GM12878 (cell line): ENCODE measurements around the gene TLE7. TPM values are rescaled to one million over a fixed set of nuclear protein-coding genes. Genes with fewer than 3 reads are reported as not detected.

Experiments
- ATAC-seq: fragments of 200-7000 bp; cut with Tn5 transposase; 3 replicates; pipeline ENCODE4 v1.9.1; 2020; ENCODE audit warnings: mild to moderate bottlenecking, moderate library complexity
- BruUV-seq: library from RNA; stranded (reverse); fragments of 400-500 nt; replicated peaks from 2 replicates; lab custom pipeline; 2021; lab: Mats Ljungman, UMichigan
- CTCF ChIA-PET: fragments of 300-600 bp; sonication (Branson Sonifier 250); formaldehyde crosslinking; extraction: SDS; loops from one replicate; lab custom pipeline; 2021; ENCODE audit warnings: inconsistent platforms; lab: Yijun Ruan, JAX
- POLR2A ChIA-PET: fragments of 350-600 bp; formaldehyde crosslinking; extraction: SDS; loops from one replicate; lab custom pipeline; 2021; ENCODE audit warnings: inconsistent platforms; lab: Charles Lee
- RAD21 ChIA-PET: fragments of 300-600 bp; sonication (Branson Sonifier 250); formaldehyde crosslinking; loops from one replicate; lab custom pipeline; 2023; ENCODE audit warnings: antibody characterized with exemption; ENCODE audit not compliant: unreplicated experiment; lab: Charles Lee
- SMC1A ChIA-PET: fragments of 300-600 bp; sonication (Branson Sonifier 250); formaldehyde crosslinking; loops from one replicate; lab custom pipeline; 2023; ENCODE audit not compliant: unreplicated experiment, uncharacterized antibody; lab: Charles Lee
- DNase-seq: peaks from one replicate; pipeline ENCODE4 v3.0.0-alpha.2; 2011; ENCODE audit warnings: low read depth, low spot score
- FAIRE-seq: peaks from 3 replicates; lab custom pipeline; 2011; peaks lifted over from hg19 to GRCh38; lab: Jason Lieb, UNC
- H2AFZ ChIP-seq: 2 replicates; pipeline ENCODE4 v1.6.0; 2011; ENCODE audit warnings: low read depth, low read length, control low read depth; ENCODE audit not compliant: control insufficient read depth
- H3K27ac ChIP-seq: 2 replicates; pipeline ENCODE4 v1.5.1; 2011; ENCODE audit warnings: control low read depth; ENCODE audit not compliant: control insufficient read depth, insufficient read depth
- H3K27me3 ChIP-seq, 2 experiments: replicated peaks in 1 of 2; 2 replicates each; pipeline versions ENCODE4 v1.6.0 to v1.6.1; 2011; ENCODE audit warnings: low read length in 1 of 2; ENCODE audit not compliant: control insufficient read depth in 2 of 2, insufficient read depth in 2 of 2
- H3K36me3 ChIP-seq, 2 experiments: 2 replicates each; pipeline ENCODE4 v1.5.1; 2011; ENCODE audit warnings: low read length in 1 of 2; ENCODE audit not compliant: control insufficient read depth in 2 of 2, insufficient read depth in 2 of 2
- H3K4me1 ChIP-seq: 2 replicates; pipeline ENCODE4 v1.6.1; 2011; ENCODE audit warnings: mild to moderate bottlenecking, low read length, moderate library complexity, mixed read lengths; ENCODE audit not compliant: control insufficient read depth, insufficient read depth
- H3K4me2 ChIP-seq: 2 replicates; pipeline ENCODE4 v1.6.0; 2011; ENCODE audit warnings: control low read depth; ENCODE audit not compliant: control insufficient read depth, insufficient read depth
- H3K4me3 ChIP-seq: fragments of 200-600 bp; sonication (generic); 2 replicates; pipeline ENCODE4 v1.5.1; 2016
- H3K79me2 ChIP-seq: 2 replicates; pipeline ENCODE4 v1.6.0; 2011; ENCODE audit warnings: low read length; ENCODE audit not compliant: control insufficient read depth, insufficient read depth
- H3K9ac ChIP-seq: 2 replicates; pipeline ENCODE4 v1.8.0; 2011; ENCODE audit warnings: low read length, control low read depth, mixed read lengths; ENCODE audit not compliant: control insufficient read depth, insufficient read depth
- H3K9me3 ChIP-seq: replicated peaks from 3 replicates; pipeline ENCODE4 v1.5.1; 2011; ENCODE audit warnings: mild to moderate bottlenecking, low read length; ENCODE audit not compliant: control insufficient read depth, insufficient read depth
- H4K20me1 ChIP-seq: 2 replicates; pipeline ENCODE4 v1.6.0; 2011; ENCODE audit not compliant: control insufficient read depth, insufficient read depth
- NR2F1 ChIP-seq: fragments of 450-650 bp; conservative IDR thresholded peaks from 2 replicates; pipeline ENCODE4 v1.6.1; 2017; ENCODE audit warnings: mild to moderate bottlenecking
- PRDM15 ChIP-seq: fragments of 450-650 bp; formaldehyde crosslinking; IDR thresholded peaks from 2 replicates; pipeline ENCODE4 v1.4.0; 2020; ENCODE audit warnings: mild to moderate bottlenecking, moderate library complexity
- RAD21 ChIP-seq: IDR thresholded peaks from 2 replicates; pipeline ENCODE4 v1.6.1; 2011; ENCODE audit warnings: mild to moderate bottlenecking, low read depth, low read length, moderate library complexity; ENCODE audit not compliant: insufficient read depth
- RFX5 ChIP-seq: IDR thresholded peaks from 2 replicates; pipeline ENCODE4 v1.6.1; 2011; ENCODE audit warnings: low read depth, low read length, improper control_type of control experiment
- SKIL ChIP-seq: fragments of 450-650 bp; IDR thresholded peaks from 2 replicates; pipeline ENCODE4 v1.6.1; 2017; ENCODE audit warnings: mild to moderate bottlenecking, low read depth, inconsistent platforms; ENCODE audit not compliant: poor library complexity, severe bottlenecking
- ZBTB40 ChIP-seq: fragments of 450-650 bp; IDR thresholded peaks from 2 replicates; pipeline ENCODE4 v1.6.1; 2016; ENCODE audit warnings: mild to moderate bottlenecking, moderate library complexity, borderline replicate concordance
- WGBS: methylation state at CpG from one replicate; pipeline ENCODE4 v1.1.6; 2016; ENCODE audit warnings: low lambda C conversion rate; ENCODE audit not compliant: insufficient replicate concordance, insufficient coverage; ENCODE audit errors: missing lambda C conversion rate; 5-methylcytosine and 5-hydroxymethylcytosine counted together
- in situ Hi-C: fragments of 300-500 bp; cut with MboI; formaldehyde crosslinking; loops from 9 replicates; pipeline ENCODE4 v1.14.3; 2018; ENCODE audit warnings: mixed read lengths
- intact Hi-C: fragments of 100-400 bp; cut with micrococcal nuclease; formaldehyde crosslinking; loops from one replicate; pipeline ENCODE4 v1.14.2; 2022; ENCODE audit not compliant: unreplicated experiment
- polyA plus RNA-seq, 11 experiments: library from polyadenylated mRNA; depleted of rRNA in 4 of 11; unstranded in 6 of 11; stranded (reverse) in 5 of 11; fragments of >200 nt; fragmentation: Nextera tagmentation in 4 of 11; fragmentation: Illumina TruSeq in 1 of 11; extraction: Ambion mirVana in 4 of 11; extraction: Trizol in 1 of 11; gene quantifications; 1 replicate in 1 of 11; 2 replicates in 10 of 11; pipeline versions ENCODE4 v1.2.1 to v1.2.3, GENCODE V29; 2011 to 2016; ENCODE audit warnings: inconsistent platforms in 2 of 11, missing spikeins in 2 of 11, low read depth in 1 of 11
- total RNA-seq, 4 experiments: library from RNA; depleted of rRNA in 3 of 4; stranded (reverse); fragments of >200 nt in 3 of 4; fragmentation: Illumina TruSeq in 1 of 4; extraction: Trizol in 1 of 4; gene quantifications; 2 replicates each; pipeline versions ENCODE4 v1.2.1 to v1.2.3, GENCODE V29; 2013 to 2021
- TF ChIP-seq, protein P1 (sequence below): fragments of 150-350 bp; IDR thresholded peaks from 2 replicates; pipeline ENCODE4 v1.6.1; 2016; ENCODE audit warnings: low read depth, low read length

The TLE7 gene
- total and polyA plus RNA-seq, 10 of the 15 experiments (the other 5 are each of a cell fraction or from before 2014, with no cell fraction given) = not detected

GRCh38 chr16:71421911-71422310, 19.9 kb downstream of the TLE7 start (continued):
- TF ChIP-seq, protein P1, sequence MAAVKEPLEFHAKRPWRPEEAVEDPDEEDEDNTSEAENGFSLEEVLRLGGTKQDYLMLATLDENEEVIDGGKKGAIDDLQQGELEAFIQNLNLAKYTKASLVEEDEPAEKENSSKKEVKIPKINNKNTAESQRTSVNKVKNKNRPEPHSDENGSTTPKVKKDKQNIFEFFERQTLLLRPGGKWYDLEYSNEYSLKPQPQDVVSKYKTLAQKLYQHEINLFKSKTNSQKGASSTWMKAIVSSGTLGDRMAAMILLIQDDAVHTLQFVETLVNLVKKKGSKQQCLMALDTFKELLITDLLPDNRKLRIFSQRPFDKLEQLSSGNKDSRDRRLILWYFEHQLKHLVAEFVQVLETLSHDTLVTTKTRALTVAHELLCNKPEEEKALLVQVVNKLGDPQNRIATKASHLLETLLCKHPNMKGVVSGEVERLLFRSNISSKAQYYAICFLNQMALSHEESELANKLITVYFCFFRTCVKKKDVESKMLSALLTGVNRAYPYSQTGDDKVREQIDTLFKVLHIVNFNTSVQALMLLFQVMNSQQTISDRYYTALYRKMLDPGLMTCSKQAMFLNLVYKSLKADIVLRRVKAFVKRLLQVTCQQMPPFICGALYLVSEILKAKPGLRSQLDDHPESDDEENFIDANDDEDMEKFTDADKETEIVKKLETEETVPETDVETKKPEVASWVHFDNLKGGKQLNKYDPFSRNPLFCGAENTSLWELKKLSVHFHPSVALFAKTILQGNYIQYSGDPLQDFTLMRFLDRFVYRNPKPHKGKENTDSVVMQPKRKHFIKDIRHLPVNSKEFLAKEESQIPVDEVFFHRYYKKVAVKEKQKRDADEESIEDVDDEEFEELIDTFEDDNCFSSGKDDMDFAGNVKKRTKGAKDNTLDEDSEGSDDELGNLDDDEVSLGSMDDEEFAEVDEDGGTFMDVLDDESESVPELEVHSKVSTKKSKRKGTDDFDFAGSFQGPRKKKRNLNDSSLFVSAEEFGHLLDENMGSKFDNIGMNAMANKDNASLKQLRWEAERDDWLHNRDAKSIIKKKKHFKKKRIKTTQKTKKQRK = no peak
- TF ChIP-seq RAD21 = 0 out of 2 replicates have a peak, but pooled peaks have one; percentile 9
- no peak for TF ChIP-seq PRDM15

- Histone ChIP-seq H3K4me2 (no peak overlapping the region), H3K27ac (no peak overlapping the region), H3K4me1 (no peaks in the 10 kb centered on the region), H3K9me3 (no peaks in the 10 kb centered on the region), H3K9ac (no peak overlapping the region), H3K27me3 (peaks cover 0 to 7% of the 10 kb centered on the region in 2 experiments; a peak in 1 of 4 replicates), H4K20me1 (no peaks in the 10 kb centered on the region), H3K4me3 (no peak overlapping the region), H3K36me3 (no peaks in the 10 kb centered on the region), H3K79me2 (no peaks in the 10 kb centered on the region), H2AFZ (no peak overlapping the region)
- CTCF ChIA-PET = interaction anchor here (0.7 to 6.8 kb wide), 5 partner anchors 10 to 548 kb away, joined by 3 to 164 read pairs (median 7); no protein-coding TSS in a partner anchor
- no peak for DNase-seq
- BruUV-seq = no TSS peak
- intact Hi-C loops (no loop called here), in situ Hi-C loops (loop anchor here (5.0 kb wide), 2 partner anchors 83 to 198 kb away; no protein-coding TSS in a partner anchor)
- POLR2A ChIA-PET = no interaction called here
- no peak for ATAC-seq
- FAIRE-seq = no peak
- SMC1A ChIA-PET = interaction anchor here (0.6 to 6.9 kb wide), 3 partner anchors 85 to 151 kb away, joined by 3 to 75 read pairs (median 18); no protein-coding TSS in a partner anchor
- RAD21 ChIA-PET = interaction anchor here (1.3 to 4.6 kb wide), 2 partner anchors 85 to 197 kb away, joined by 4 to 69 read pairs; no protein-coding TSS in a partner anchor
- WGBS = 87% methylated on average over 5 of the region's 5 CpGs
- TF ChIP-seq ZBTB40 (no peak), RFX5 (no peak), SKIL (no peak), NR2F1 (no peak)
Measured at GRCh38 chr16:71414038-71414437, 27.8 kb downstream of the TLE7 start.
